AG09319 (cell line): ENCODE data around the gene TASP1.

Experiments
- DNase-seq: peaks from one replicate; pipeline ENCODE4 v3.0.0-alpha.2; 2010; ENCODE audit warnings: low read depth; ENCODE audit errors: extremely low read depth
- TF ChIP-seq, protein P1 (sequence below): IDR thresholded peaks from 2 replicates; pipeline ENCODE4 v1.5.1; 2011; ENCODE audit warnings: low read depth, mild to moderate bottlenecking, inconsistent platforms, low read length, moderate library complexity

Gene TASP1

DNA sequence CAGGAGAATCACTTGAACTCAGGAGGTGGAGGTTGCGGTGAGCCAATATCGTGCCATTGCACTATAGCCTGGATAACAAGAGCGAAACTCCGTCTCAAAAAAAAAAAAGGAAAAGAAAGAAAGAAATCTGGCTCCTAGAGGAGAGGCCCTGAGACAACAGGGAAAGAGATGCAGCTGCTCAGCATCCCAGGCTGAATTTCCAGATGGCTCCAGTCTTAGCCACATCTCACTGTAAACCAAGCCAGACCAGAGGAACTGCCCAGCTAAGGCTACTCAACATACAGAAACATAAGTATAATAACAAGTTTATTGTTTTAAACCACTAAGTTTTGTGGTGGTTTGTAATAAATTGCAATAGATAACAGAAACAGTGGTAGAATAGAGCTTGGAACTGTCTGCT is 38.5 kb upstream of the TASP1 start:
- DNase-seq = no peak
- TF ChIP-seq, protein P1, sequence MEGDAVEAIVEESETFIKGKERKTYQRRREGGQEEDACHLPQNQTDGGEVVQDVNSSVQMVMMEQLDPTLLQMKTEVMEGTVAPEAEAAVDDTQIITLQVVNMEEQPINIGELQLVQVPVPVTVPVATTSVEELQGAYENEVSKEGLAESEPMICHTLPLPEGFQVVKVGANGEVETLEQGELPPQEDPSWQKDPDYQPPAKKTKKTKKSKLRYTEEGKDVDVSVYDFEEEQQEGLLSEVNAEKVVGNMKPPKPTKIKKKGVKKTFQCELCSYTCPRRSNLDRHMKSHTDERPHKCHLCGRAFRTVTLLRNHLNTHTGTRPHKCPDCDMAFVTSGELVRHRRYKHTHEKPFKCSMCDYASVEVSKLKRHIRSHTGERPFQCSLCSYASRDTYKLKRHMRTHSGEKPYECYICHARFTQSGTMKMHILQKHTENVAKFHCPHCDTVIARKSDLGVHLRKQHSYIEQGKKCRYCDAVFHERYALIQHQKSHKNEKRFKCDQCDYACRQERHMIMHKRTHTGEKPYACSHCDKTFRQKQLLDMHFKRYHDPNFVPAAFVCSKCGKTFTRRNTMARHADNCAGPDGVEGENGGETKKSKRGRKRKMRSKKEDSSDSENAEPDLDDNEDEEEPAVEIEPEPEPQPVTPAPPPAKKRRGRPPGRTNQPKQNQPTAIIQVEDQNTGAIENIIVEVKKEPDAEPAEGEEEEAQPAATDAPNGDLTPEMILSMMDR = no peak

DNA sequence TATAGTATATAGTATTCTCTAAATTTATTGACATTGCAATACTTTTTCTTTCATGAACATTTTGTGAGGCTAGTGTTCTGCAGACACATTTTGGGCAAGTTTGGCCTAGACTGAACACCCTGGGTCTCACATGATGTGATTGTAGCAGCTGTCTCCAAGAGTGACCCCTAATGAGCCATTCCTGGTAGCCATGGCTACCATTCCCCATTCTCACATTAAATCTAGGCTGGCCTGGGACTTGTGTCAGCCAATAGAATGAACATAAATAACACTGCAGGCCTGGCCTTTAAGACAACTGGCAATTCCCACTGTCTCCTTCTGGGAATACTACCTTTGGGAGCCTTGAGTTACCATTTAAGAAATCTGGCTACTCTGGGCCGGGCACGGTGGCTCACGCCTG is 38.0 kb upstream of the TASP1 start:
- TF ChIP-seq, protein P1 = no peak
- no peak for DNase-seq

DNA sequence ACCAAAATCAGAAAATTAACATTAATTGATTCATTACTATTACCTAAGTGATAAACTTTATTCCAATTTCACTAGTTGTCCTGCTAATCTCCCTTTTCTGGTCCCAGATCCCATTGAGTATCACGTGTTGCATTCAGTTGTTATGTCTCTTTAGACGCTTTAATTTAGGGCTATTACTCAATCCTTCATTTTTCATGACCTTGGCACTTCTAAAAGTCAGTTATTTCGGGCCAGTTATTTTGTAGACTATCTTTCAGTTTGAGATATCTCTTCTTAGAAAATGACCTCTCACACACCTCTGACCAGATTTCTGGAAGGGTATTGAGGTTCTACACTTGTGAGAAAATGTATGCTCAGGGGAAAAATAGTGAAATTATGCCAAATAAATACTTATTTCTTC is 34.0 kb upstream of the TASP1 start:
- TF ChIP-seq, protein P1 = no peak
- DNase-seq = no peak

DNA sequence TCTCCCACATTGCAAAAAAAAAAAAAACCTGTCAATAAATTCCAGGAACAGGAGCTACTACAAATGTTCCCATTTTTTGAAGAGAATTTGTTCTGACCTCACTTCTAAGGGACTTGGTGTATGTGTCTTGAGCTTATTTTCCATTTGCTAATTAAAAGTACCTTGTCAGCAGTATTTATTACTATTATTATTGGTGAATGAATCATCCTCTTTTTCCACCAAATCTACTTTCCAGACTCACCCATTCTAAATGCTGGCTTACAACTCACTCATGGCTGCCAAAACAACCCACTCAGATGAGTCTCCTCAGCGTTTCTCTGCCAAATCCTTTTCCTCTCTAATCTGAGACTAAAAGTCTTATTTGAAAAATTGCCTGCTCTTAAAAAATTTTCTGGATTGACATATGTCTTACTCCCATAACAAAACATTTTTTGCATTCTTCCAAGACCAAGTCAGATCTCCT is 33.2 kb upstream of the TASP1 start:
- TF ChIP-seq, protein P1 = no peak
- no peak for DNase-seq

DNA sequence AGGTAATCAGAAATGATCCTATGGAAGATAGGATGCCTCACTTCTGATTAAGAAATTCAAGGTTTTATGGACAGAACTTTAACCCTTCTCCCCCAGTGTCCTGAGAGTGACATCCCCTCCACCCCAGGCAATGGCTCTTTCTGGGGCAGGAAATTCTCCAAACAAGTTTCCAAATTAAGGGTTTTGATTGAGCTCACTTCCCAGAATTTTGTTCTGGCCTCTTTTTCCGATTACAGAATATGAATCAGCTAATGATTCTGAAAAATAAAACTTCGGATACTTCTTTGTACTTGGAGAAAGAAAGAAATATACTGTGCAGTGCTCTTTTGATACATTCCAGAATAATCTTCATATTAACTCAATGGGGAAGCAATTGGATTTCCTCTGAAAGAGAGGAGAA is 32.8 kb upstream of the TASP1 start:
- TF ChIP-seq, protein P1 = no peak
- no peak for DNase-seq

DNA sequence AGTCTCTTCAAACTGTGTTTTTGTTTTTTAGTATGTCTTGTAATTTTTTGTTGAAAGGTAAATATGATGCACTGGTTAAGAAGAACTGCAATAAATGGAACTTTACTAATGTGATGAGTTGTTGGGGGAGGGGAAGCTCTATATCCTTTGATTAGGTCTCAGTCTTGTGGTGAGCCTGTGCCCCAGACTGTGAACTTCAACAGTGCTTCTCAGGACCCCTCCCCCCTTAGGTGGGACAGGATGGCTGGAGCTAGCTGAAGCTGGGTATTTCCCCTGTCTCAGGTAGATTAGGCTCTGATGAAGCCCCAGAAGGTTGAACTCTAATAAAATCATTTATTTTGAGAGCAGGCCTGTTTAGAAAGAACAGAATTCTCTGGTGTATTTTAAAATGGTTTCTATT is 31.4 kb upstream of the TASP1 start:
- TF ChIP-seq, protein P1 = no peak
- no peak for DNase-seq

DNA sequence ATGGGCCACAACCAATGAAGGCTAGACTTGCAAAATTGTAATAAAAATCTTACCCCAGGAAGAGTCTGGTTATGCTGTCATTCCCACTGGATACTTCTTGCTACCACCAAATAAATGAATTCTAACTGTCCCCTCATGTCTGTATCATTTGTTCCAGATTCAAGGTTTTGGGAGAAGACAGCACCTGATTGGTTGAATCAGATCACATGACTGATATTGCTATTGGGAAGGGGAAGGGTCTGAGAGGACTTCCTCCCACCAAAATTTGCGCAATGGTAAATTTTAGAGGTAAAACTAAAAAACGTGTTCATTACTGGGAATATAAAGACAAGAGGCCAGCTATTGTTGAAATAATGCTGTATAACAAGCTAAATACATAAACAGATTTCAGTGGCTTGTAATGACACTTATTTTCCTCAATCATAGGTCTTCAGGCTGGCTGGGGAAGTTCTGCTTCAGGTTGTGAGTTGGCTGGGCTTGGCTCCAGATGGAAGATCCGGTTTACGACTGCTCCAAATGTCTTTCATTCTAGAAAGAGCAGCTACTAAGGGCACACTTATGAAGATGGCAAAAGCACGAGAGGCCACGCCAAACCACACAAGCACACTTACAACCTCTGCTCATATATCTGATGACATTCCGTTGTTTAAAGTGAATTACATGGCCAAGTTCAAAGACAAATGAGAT is 27.1 kb upstream of the TASP1 start:
- TF ChIP-seq, protein P1 = no peak
- no peak for DNase-seq
